Fibroblast of skin of left biceps (primary cell): Measurements from ENCODE around the gene ZNF652.
"Not testable (repeated sequence)": the region's sequence is repeated elsewhere in the genome, so short reads cannot be mapped to it uniquely, and the experiment has no call there.

Experiments
- DNase-seq, 2 experiments: peaks; one replicate each; pipeline ENCODE4 v3.0.0-alpha.2; 2013; ENCODE audit warnings: low read depth in 2 of 2

The ZNF652 gene

GRCh38 chr17:49361902-49362722 is at the start of gene ZNF652:
Gene ZNF652, minus strand, starts transcription at chr17:49362250. Its CDS starts 44,525 bp downstream, at chr17:49317725.
- DNase-seq: peak; percentile 64 to 72

GRCh38 chr17:49409066-49409465 is 47.0 kb upstream of the ZNF652 start:
- no peak for DNase-seq

DNA sequence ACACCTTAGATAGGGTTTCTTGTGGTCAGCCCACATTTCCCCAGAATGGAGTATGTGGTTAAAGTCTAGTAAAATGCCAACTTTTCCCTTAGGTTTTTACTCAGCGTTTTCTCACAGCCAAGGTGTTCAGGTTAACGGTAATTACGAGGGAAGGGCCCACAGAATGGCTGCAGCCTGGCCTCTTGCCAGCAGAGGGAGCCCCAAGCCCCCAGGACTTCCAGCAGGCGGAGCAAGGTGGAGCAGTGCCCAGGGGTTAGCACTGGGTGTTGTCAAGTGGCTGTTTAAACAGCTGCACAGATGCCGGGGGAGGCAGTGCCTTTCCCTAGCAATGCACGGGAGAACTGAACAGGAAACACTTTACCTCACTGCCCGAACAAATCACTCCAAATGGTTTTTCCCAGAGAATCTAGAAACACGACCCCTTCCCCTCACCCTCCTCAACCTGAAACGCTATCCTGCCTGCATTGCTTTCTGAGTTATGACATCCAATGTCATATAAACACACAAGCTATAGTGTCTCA is 46.0 kb upstream of the ZNF652 start:
- peak; percentile 12 to 17 for DNase-seq

DNA sequence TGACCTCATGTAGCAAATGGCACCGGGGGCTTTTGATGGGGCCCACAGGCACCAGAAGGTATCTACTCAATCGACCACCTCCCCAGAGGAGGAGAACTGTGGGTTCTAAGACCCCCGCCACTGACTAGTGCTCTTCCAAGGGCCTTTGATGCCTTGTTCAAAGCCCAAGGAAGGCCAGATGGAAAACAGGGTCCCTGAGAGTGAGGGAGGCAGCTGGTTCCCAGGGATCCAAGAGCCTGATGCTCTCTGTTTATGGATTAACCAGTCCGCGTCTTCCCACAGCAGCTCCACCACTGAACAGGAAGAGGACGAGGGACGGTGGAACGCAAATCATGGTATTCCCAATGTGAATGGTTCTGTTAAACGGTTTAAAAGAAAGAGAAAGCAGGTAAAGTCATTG is 45.0 kb upstream of the ZNF652 start:
- no peak for DNase-seq

GRCh38 chr17:49406421-49407061 is 44.5 kb upstream of the ZNF652 start:
- DNase-seq: no peak

DNA sequence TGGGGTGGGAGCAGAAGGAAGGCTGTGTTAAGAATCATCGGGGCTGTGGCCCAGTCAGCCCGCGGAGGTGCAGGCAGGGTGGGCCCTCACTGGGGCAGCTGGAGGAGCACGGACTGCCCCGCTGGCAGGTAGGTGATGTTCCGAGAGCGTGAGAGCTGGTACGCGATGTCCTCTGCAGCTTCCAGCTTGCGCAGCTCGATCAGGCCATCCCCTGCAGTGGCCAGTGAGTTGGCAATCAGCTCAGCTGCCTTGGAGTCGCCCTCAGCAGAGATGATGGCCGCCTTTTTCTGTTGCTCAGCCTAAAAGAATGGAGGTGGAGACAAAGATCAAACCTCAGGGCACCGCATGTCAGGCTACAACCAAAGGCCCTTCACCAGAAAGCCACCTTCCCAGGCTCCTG is 42.9 kb upstream of the ZNF652 start:
- no peak for DNase-seq

DNA sequence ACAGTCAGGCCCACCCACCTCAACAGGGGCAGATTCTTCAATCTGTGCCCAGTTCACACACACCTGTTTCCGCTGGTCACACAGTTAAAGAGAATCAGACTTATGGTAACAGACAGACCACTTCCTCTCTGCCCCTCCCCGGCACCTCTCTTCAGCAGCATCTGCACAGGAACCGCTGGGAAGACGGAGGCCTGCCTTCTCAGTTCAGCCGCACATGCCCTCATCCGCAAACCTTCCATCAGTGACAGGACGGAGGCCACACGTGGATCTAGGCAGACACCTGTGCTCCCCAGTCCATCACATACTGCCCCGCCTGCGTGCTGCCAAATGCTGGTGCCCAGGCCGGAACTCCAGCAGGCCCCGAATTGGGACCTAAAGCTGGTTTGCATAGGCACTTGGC is 42.3 kb upstream of the ZNF652 start:
- DNase-seq: no peak

- no peak for DNase-seq
These were observed 41.7 kb upstream of the ZNF652 start for GRCh38 chr17:49403514-49404289.

GRCh38 chr17:49402706-49403105 is 40.7 kb upstream of the ZNF652 start:
- DNase-seq: no peak

GRCh38 chr17:49401971-49402611 is 40.0 kb upstream of the ZNF652 start:
- no peak for DNase-seq

- DNase-seq: no peak
These were observed 37.9 kb upstream of the ZNF652 start for GRCh38 chr17:49399995-49400394.

- no peak for DNase-seq
These were observed 35.5 kb upstream of the ZNF652 start for GRCh38 chr17:49397586-49397985.

DNA sequence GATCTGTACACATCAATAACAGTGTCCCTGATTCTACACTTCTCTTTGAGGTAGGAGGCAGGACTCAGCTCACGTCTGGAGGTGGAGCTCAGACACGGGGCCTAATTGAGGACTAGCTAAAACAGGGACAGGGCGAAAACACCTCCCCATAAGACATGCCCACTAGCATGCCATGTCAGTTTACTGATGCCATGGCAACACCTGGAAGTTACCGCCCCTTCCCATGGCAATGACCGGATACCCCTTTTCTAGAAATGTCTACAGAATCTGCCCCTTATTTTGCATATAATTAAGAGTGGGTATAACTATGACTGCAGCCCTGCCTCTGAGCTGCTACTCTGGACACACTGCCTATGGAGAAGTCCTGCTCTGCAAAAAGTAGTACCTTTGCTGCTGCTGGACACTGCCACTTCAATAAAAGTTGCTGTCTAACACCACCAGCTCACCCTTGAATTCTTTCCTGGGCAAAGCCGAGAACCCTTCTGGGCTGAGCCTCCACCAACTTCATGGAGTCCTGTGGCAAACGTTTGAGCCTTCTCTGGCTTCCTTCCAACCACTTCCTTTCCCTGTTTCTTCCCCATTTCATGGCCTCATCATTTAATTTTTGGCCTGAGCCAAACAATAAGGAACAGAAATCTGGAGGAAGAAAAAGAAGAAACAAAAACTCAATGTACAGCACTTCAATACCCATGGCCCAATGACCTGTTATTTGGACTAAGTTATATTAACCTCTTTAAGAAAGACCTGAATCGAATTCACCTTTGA is 31.6 kb upstream of the ZNF652 start:
- no peak for DNase-seq

DNA sequence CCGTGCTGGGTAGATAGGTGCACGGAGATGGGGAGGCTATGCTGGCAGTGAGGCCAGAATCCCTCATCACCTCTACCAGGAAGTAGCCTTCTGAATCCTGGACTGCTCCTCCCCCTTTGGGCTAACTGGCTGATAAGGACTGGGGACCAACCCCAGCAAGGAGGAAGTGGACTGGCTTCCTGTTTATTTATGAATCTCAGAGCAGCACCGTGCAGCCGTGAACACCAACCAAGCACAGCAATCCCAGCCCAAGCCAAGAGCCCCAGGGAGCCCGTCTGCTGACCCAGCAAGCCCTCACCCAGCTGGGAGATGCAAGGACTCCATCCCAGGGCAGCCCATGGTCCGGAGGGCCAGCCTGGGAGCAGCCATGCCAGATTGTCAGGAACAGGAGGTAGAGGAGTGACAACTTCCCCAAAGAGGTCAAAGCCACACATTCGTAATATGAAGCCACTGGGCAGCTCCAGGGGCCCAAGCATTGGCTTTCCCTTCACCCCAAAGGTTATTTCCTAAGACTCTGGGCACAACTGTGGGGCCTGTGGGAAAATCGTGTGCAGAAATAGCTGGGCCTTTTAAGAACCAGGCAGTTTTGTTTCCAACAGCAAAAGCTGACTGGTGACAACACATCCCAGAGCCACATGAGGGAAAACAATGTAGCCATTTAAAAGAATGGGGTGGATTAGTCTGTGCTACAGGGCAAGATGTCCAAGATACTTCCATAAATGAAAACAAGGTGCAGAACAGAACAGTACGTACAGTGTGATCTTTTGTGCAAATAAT is 28.7 kb upstream of the ZNF652 start:
- no peak for DNase-seq

- DNase-seq: not testable (repeated sequence)
These were observed 27.7 kb upstream of the ZNF652 start for GRCh38 chr17:49389514-49390347.

GRCh38 chr17:49388692-49389513 is 26.9 kb upstream of the ZNF652 start:
- DNase-seq: no peak

- no peak for DNase-seq
These were observed 26.2 kb upstream of the ZNF652 start for GRCh38 chr17:49388290-49388640.

GRCh38 chr17:49387498-49388289 is 25.6 kb upstream of the ZNF652 start:
- DNase-seq: no peak
